T-helper 1 cell (primary cell): ENCODE measurements around the gene TRIAP1.
A peak's percentile ranks its signal among the peaks of the same experiment; 100 is the strongest.
"Not testable (repeated sequence)": the region's sequence is repeated elsewhere in the genome, so short reads cannot be mapped to it uniquely, and the experiment has no call there.

Experiments used
- DNase-seq, 5 donors: peaks; one replicate each; pipeline ENCODE4 v3.0.0-alpha.2; 2012 to 2020
- total RNA-seq, 4 donors: gene quantifications; one replicate each; lab custom pipeline; 2026; lab: John Stamatoyannopoulos, UW

TRIAP1 gene
- total RNA-seq = 9.9 to 20.9 (median 15.2) reads per million in 4 donors

GRCh38 chr12:120445911-120446843 lies at the start of gene TRIAP1, which contains the start of gene GATC:
TSS of gene TRIAP1 (minus strand) at chr12:120446384. CDS start at chr12:120446372, 12 bp downstream.
TSS of gene GATC (plus strand) at chr12:120446444. CDS start at chr12:120446481, 37 bp downstream.
- DNase-seq = peak; percentile 65 to 86 (median 79)

GRCh38 chr12:120495186-120495730 lies 49.1 kb upstream of the TRIAP1 start:
- no peak for DNase-seq

- DNase-seq = no peak
These were observed 44.8 kb upstream of the TRIAP1 start for GRCh38 chr12:120490833-120491512.

GRCh38 chr12:120490325-120490724 lies 44.1 kb upstream of the TRIAP1 start:
- no peak for DNase-seq

- DNase-seq = no peak
These were observed 42.8 kb upstream of the TRIAP1 start for GRCh38 chr12:120489018-120489417.

- DNase-seq = no peak
These were observed 42.0 kb upstream of the TRIAP1 start for GRCh38 chr12:120488057-120488640.

- not testable (repeated sequence) for DNase-seq
These were observed 41.4 kb upstream of the TRIAP1 start for GRCh38 chr12:120487552-120487951.

GRCh38 chr12:120485961-120486881 lies 40.0 kb upstream of the TRIAP1 start:
- DNase-seq = no peak

- no peak for DNase-seq
These were observed 37.4 kb upstream of the TRIAP1 start for GRCh38 chr12:120483621-120484020.

GRCh38 chr12:120481022-120481767 lies 35.0 kb upstream of the TRIAP1 start:
- DNase-seq = no peak

- DNase-seq = no peak
These were observed 34.0 kb upstream of the TRIAP1 start for GRCh38 chr12:120480211-120480610.

- DNase-seq = no peak
These were observed 33.3 kb upstream of the TRIAP1 start for GRCh38 chr12:120479458-120479857.

GRCh38 chr12:120475643-120476042 lies 29.5 kb upstream of the TRIAP1 start:
- DNase-seq = no peak

- DNase-seq = no peak
These were observed 28.4 kb upstream of the TRIAP1 start for GRCh38 chr12:120474616-120474960.

- DNase-seq = no peak
These were observed 27.8 kb upstream of the TRIAP1 start for GRCh38 chr12:120473807-120474615.

GRCh38 chr12:120472521-120472920 lies 26.3 kb upstream of the TRIAP1 start:
- DNase-seq = no peak

GRCh38 chr12:120470150-120470784 lies 24.1 kb upstream of the TRIAP1 start:
- DNase-seq = no peak

GRCh38 chr12:120469450-120470149 lies 23.4 kb upstream of the TRIAP1 start, which contains the start of gene SRSF9:
TSS of gene SRSF9 (minus strand) at chr12:120469748. CDS start at chr12:120469609, 139 bp downstream.
- DNase-seq = peak; percentile 95 to 98 (median 97)
